ENCODE data around the gene TM7SF3. TPM values are rescaled to one million over a fixed set of nuclear protein-coding genes. Genes with fewer than 3 reads are reported as not detected.

TM7SF3 gene
- total and polyA plus RNA-seq, 3 experiments from 2014 or later, result 38.8 to 50.1 (median 42.9) TPM

DNA sequence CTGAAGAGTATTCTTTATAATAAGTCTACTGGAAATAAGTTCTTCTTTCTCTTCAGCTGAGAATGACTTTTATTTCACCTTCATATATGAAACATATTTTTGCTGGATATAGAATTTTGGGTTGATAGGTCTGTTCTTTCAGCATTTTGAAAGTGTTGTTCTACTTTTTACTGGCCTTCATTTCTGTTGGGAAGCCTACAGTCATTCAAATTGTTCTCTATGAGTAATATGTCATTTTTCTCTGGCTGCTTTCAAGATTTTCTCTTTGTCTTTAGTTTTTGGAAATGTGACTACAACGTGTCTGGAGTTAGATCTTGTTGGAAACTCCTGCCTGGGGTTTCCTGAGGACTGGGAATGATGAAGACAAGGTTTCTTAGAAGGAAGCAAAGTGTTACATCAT is 65.9 kb downstream of the TM7SF3 start:
- Histone ChIP-seq H3K27me3 (ENCODE audit: insufficient read depth, low read length, poor library complexity, severe bottlenecking) (no peaks in the 10 kb centered on the region), H3K36me3 (ENCODE audit: insufficient read depth, low read length) (no peaks in the 10 kb centered on the region), H3K4me3 (ENCODE audit: low read length) (no peak overlapping the region), H3K27ac (ENCODE audit: low read depth, low read length) (no peak overlapping the region), H3K4me1 (ENCODE audit: insufficient read depth, low read length) (peaks cover 36% of the 10 kb centered on the region), H3K9me3 (ENCODE audit: low read length) (no peaks in the 10 kb centered on the region)
- Mint-ChIP-seq H3K9me3 (peaks cover 3 to 17% (median 5%) of the 10 kb centered on the region in 5 donors), H3K27ac (peak overlapping the region in 2 of 8 donors; percentile 35 to 58), H3K27me3 (no peaks in the 10 kb centered on the region), H3K36me3 (peaks cover 10 to 45% (median 26%) of the 10 kb centered on the region in 3 donors), H3K4me3 (no peak overlapping the region), H3K4me1 (peaks cover 67 to 90% (median 89%) of the 10 kb centered on the region in 3 donors)
- ChIA-PET CTCF (no interaction called here), POLR2A (no interaction called here)
- no peak for DNase-seq

- Mint-ChIP-seq H3K4me3 (peak overlapping the region; percentile 79 to 99 (median 97)), H3K36me3 (peaks cover 0 to 32% (median 4%) of the 10 kb centered on the region in 3 donors), H3K27me3 (peaks cover 0 to 2% of the 10 kb centered on the region in 2 donors), H3K4me1 (peaks cover 72 to 86% (median 77%) of the 10 kb centered on the region in 3 donors), H3K9me3 (peaks cover 0 to 4% (median 0%) of the 10 kb centered on the region in 5 donors), H3K27ac (peak overlapping the region; percentile 86 to 99 (median 93))
- peak overlapping the region; percentile 45 for H3K4me3 ChIP-seq (ENCODE audit: low read length)
- ChIA-PET POLR2A (no interaction called here), CTCF (interaction anchor here (1.1 to 2.5 kb wide), 2 partner anchors 56 to 73 kb away, joined by 3 to 12 read pairs; partner anchors contain the start of gene TM7SF3)
- H3K4me1 ChIP-seq (ENCODE audit: insufficient read depth, low read length), result peaks cover 46% of the 10 kb centered on the region
- DNase-seq, result peak in 2 of 5 donors; percentile 14 to 31
- no peaks in the 10 kb centered on the region for H3K36me3 ChIP-seq (ENCODE audit: insufficient read depth, low read length)
- no peaks in the 10 kb centered on the region for H3K27me3 ChIP-seq (ENCODE audit: insufficient read depth, low read length, poor library complexity, severe bottlenecking)
- H3K9me3 ChIP-seq (ENCODE audit: low read length), result no peaks in the 10 kb centered on the region
- H3K27ac ChIP-seq (ENCODE audit: low read depth, low read length), result peak overlapping the region; percentile 58
Measured at GRCh38 chr12:26941215-26941594, 73.0 kb downstream of the TM7SF3 start.

DNA sequence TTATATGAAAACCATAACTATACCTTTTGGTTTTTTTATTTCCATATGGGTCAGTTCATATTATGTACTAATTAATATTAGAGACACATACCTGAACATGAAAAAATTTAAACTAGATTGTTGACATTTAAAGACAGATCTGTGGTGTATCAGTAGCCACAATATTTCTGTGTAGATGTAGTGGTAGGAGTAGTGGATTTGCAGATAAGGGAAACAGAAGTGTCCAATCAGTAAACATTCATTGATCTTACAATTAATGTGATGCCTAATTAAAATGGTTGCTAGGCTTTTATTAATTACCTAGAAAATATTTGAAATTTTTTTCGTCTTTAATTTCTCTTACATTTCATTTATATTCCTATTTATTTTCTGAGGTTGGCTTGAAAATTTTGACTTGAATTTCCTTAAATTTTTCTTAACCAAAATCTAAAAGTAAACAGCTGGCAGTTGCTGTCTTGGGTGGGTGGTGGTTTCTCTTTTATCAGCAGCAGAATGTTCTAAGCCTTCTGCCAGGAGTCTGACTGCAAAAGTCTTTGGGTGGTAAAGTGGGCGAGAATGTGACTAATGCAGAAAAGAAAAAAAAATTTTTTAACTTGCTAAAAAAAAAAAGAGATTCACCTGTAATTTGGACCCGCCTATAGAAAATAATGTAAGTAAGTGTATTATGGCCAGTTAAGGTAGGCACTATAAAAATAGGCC is 73.5 kb downstream of the TM7SF3 start:
- Mint-ChIP-seq H3K27ac (peak overlapping the region; percentile 86 to 99 (median 96)), H3K9me3 (peaks cover 0 to 4% (median 0%) of the 10 kb centered on the region in 5 donors), H3K36me3 (peaks cover 0 to 28% (median 0%) of the 10 kb centered on the region in 3 donors), H3K4me3 (peak overlapping the region; percentile 79 to 99 (median 97)), H3K27me3 (peaks cover 0 to 2% of the 10 kb centered on the region in 2 donors), H3K4me1 (peaks cover 72 to 86% (median 78%) of the 10 kb centered on the region in 3 donors)
- peak overlapping the region; percentile 58 for H3K27ac ChIP-seq (ENCODE audit: low read depth, low read length)
- no peaks in the 10 kb centered on the region for H3K27me3 ChIP-seq (ENCODE audit: insufficient read depth, low read length, poor library complexity, severe bottlenecking)
- DNase-seq, result peak in 2 of 5 donors; percentile 29 to 47
- H3K4me1 ChIP-seq (ENCODE audit: insufficient read depth, low read length), result peaks cover 51% of the 10 kb centered on the region
- ChIA-PET CTCF (interaction anchor here (1.1 kb wide), 1 partner anchor 55 kb away, joined by 3 read pairs; no protein-coding TSS in a partner anchor), POLR2A (no interaction called here)
- no peaks in the 10 kb centered on the region for H3K36me3 ChIP-seq (ENCODE audit: insufficient read depth, low read length)
- H3K4me3 ChIP-seq (ENCODE audit: low read length), result peak overlapping the region; percentile 87
- H3K9me3 ChIP-seq (ENCODE audit: low read length), result no peaks in the 10 kb centered on the region

GRCh38 chr12:26939953-26940352 is 74.2 kb downstream of the TM7SF3 start:
- H3K27me3 ChIP-seq (ENCODE audit: insufficient read depth, low read length, poor library complexity, severe bottlenecking), result no peaks in the 10 kb centered on the region
- DNase-seq, result no peak
- H3K27ac ChIP-seq (ENCODE audit: low read depth, low read length), result peak overlapping the region; percentile 91
- ChIA-PET POLR2A (no interaction called here), CTCF (interaction anchor here (1.2 kb wide), 1 partner anchor 366 kb away, joined by 4 read pairs; no protein-coding TSS in a partner anchor)
- peak overlapping the region; percentile 72 to 100 (median 96) for H3K27ac Mint-ChIP-seq
- peaks cover 0 to 27% (median 0%) of the 10 kb centered on the region in 3 donors for H3K36me3 Mint-ChIP-seq
- no peaks in the 10 kb centered on the region for H3K36me3 ChIP-seq (ENCODE audit: insufficient read depth, low read length)
- peaks cover 73 to 86% (median 79%) of the 10 kb centered on the region in 3 donors for H3K4me1 Mint-ChIP-seq
- H3K9me3 Mint-ChIP-seq, result peaks cover 0 to under 1% (median 0%) of the 10 kb centered on the region in 5 donors
- H3K27me3 Mint-ChIP-seq, result peaks cover 0 to 2% of the 10 kb centered on the region in 2 donors
- peak overlapping the region; percentile 95 to 99 (median 98) for H3K4me3 Mint-ChIP-seq
- H3K4me3 ChIP-seq (ENCODE audit: low read length), result peak overlapping the region; percentile 87
- no peaks in the 10 kb centered on the region for H3K9me3 ChIP-seq (ENCODE audit: low read length)
- peaks cover 58% of the 10 kb centered on the region for H3K4me1 ChIP-seq (ENCODE audit: insufficient read depth, low read length)

GRCh38 chr12:26939192-26939832 is 74.9 kb downstream of the TM7SF3 start:
- no peaks in the 10 kb centered on the region for H3K9me3 Mint-ChIP-seq
- H3K27me3 ChIP-seq (ENCODE audit: insufficient read depth, low read length, poor library complexity, severe bottlenecking), result no peaks in the 10 kb centered on the region
- peaks cover 0 to 2% of the 10 kb centered on the region in 2 donors for H3K27me3 Mint-ChIP-seq
- H3K4me3 Mint-ChIP-seq, result peak overlapping the region; percentile 95 to 99 (median 98)
- H3K4me3 ChIP-seq (ENCODE audit: low read length), result peak overlapping the region; percentile 87
- peak overlapping the region; percentile 88 to 100 (median 97) for H3K27ac Mint-ChIP-seq
- no peaks in the 10 kb centered on the region for H3K9me3 ChIP-seq (ENCODE audit: low read length)
- peaks cover 74 to 86% (median 79%) of the 10 kb centered on the region in 3 donors for H3K4me1 Mint-ChIP-seq
- DNase-seq, result peak in 1 of 5 donors; percentile 22
- no peaks in the 10 kb centered on the region for H3K36me3 ChIP-seq (ENCODE audit: insufficient read depth, low read length)
- CTCF ChIA-PET, result interaction anchor here (1.0 to 1.2 kb wide), 2 partner anchors 75 to 367 kb away, joined by 4 to 5 read pairs; partner anchors contain the start of gene TM7SF3
- POLR2A ChIA-PET, result interaction anchor here (1.0 kb wide), 1 partner anchor 14 kb away, joined by 4 read pairs; no protein-coding TSS in a partner anchor
- H3K36me3 Mint-ChIP-seq, result peaks cover 0 to 25% (median 0%) of the 10 kb centered on the region in 3 donors
- peak overlapping the region; percentile 91 for H3K27ac ChIP-seq (ENCODE audit: low read depth, low read length)
- peaks cover 63% of the 10 kb centered on the region for H3K4me1 ChIP-seq (ENCODE audit: insufficient read depth, low read length)

DNA sequence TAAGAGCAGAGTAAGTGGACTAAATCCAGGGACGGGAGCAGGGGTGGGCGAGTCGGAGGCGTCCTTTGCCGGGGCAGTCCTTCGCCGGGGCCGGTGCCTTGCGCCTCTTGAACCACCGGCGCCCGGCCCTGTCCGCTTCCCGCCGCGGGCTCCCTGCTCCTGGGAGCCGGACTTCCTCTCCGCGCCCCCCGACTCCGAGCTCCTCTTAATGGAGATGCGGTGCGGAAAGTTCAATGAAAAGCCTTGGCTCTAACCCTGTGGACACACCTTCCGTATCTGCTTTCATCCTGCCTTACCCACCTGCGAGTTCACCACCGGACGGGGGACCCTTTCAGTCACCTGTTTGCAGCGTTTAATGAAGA is 75.5 kb downstream of the TM7SF3 start:
- H3K36me3 ChIP-seq (ENCODE audit: insufficient read depth, low read length), result no peaks in the 10 kb centered on the region
- DNase-seq, result no peak
- Mint-ChIP-seq H3K27me3 (peaks cover 0 to 2% of the 10 kb centered on the region in 2 donors), H3K36me3 (peaks cover 0 to 22% (median 0%) of the 10 kb centered on the region in 3 donors), H3K4me3 (peak overlapping the region; percentile 95 to 99 (median 98)), H3K9me3 (no peaks in the 10 kb centered on the region), H3K27ac (peak overlapping the region; percentile 88 to 100 (median 97)), H3K4me1 (peaks cover 74 to 86% (median 77%) of the 10 kb centered on the region in 3 donors)
- POLR2A ChIA-PET, result interaction anchor here (1.0 kb wide), 1 partner anchor 14 kb away, joined by 4 read pairs; no protein-coding TSS in a partner anchor
- CTCF ChIA-PET, result interaction anchor here (1.0 to 1.2 kb wide), 2 partner anchors 75 to 367 kb away, joined by 4 to 5 read pairs; partner anchors contain the start of gene TM7SF3
- peaks cover 57% of the 10 kb centered on the region for H3K4me1 ChIP-seq (ENCODE audit: insufficient read depth, low read length)
- peak overlapping the region; percentile 91 for H3K27ac ChIP-seq (ENCODE audit: low read depth, low read length)
- H3K9me3 ChIP-seq (ENCODE audit: low read length), result no peaks in the 10 kb centered on the region
- no peaks in the 10 kb centered on the region for H3K27me3 ChIP-seq (ENCODE audit: insufficient read depth, low read length, poor library complexity, severe bottlenecking)
- H3K4me3 ChIP-seq (ENCODE audit: low read length), result peak overlapping the region; percentile 87

DNA sequence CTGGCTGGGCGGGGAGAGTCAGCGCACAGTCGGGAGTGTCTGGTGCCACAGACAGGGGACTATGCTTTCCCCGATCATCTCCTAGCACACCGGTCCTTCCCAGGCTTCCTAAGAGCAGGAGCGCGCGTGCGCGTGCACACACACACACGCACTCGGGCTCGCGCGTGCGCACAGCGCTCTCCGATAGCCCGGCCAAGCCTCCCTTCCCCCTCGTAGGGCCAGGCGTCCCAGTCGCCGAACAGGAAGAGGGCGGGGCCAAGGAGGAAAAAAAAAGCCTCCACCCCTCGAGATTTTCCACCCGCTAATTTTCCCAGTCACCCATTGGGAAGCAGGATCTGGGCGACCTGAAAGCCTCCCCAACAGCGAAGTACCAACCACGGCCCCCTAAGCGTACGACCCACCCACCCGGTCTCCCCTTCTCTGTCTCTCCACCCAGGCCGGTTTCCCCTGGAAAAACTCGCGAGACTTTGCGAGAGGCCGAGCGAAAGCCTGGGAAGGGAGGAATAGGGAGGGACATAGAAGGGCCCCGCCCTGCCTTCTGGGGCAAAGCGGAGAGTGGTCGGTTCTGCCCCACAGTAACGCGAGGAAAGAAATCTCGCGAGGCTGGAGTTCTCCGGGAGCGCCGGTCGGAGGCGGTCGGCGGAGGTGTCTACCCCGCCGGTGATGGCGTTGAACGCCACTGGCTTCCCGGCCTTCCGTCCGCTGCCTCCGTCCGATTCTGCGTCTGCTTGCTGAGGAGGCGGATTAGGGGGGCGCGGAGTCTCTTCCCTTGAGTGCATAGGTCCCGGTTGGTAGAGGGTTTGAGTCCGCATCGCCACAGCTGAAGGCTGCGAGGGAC is 76.1 kb downstream of the TM7SF3 start, which contains the start of the genes FGFR1OP2 and INTS13:
Gene FGFR1OP2, plus strand, starts transcription at position 608 of the 838 bp plus-strand sequence. CDS start 15,689 bp downstream, outside the sequence.
Gene INTS13, minus strand, starts transcription at position 119 of the 838 bp plus-strand sequence. CDS start 1,178 bp downstream, outside the sequence.
- Histone ChIP-seq H3K27me3 (ENCODE audit: insufficient read depth, low read length, poor library complexity, severe bottlenecking) (no peaks in the 10 kb centered on the region), H3K36me3 (ENCODE audit: insufficient read depth, low read length) (no peaks in the 10 kb centered on the region), H3K4me1 (ENCODE audit: insufficient read depth, low read length) (peaks cover 51% of the 10 kb centered on the region), H3K4me3 (ENCODE audit: low read length) (peak within 1 kb of the TSS; percentile 87), H3K9me3 (ENCODE audit: low read length) (no peaks in the 10 kb centered on the region), H3K27ac (ENCODE audit: low read depth, low read length) (peak within 1 kb of the TSS; percentile 91)
- H3K4me1 Mint-ChIP-seq, result peaks cover 74 to 86% (median 75%) of the 10 kb centered on the region in 3 donors
- peak within 1 kb of the TSS; percentile 95 to 99 (median 98) for H3K4me3 Mint-ChIP-seq
- ChIA-PET POLR2A (interaction anchor here (1.0 to 1.2 kb wide), 3 partner anchors 15 to 105 kb away, joined by 3 to 5 read pairs (median 4); partner anchors contain the start of genes ITPR2 and MED21), CTCF (interaction anchor here (0.9 to 1.0 kb wide), 2 partner anchors 53 to 76 kb away, joined by 4 to 5 read pairs; partner anchors contain the start of gene TM7SF3)
- peak within 1 kb of the TSS; percentile 88 to 100 (median 97) for H3K27ac Mint-ChIP-seq
- H3K36me3 Mint-ChIP-seq, result peaks cover 0 to 26% (median 2%) of the 10 kb centered on the region in 3 donors
- peaks cover 0 to 2% of the 10 kb centered on the region in 2 donors for H3K27me3 Mint-ChIP-seq
- no peaks in the 10 kb centered on the region for H3K9me3 Mint-ChIP-seq
- DNase-seq, result peak; percentile 94 to 98 (median 96)

Data from CD8-positive, alpha-beta memory T cell (primary cell).